Central memory CD4-positive, alpha-beta T cell (primary cell): ENCODE measurements around the gene ASB16.
"Not testable (repeated sequence)": the region's sequence is repeated elsewhere in the genome, so short reads cannot be mapped to it uniquely, and the experiment has no call there.

Source experiments
- DNase-seq: peaks from one replicate; pipeline ENCODE4 v3.0.0; 2022
- total RNA-seq, 3 experiments: gene quantifications; one replicate each; lab custom pipeline; 2026; lab: John Stamatoyannopoulos, UW

The ASB16 gene, protein sequence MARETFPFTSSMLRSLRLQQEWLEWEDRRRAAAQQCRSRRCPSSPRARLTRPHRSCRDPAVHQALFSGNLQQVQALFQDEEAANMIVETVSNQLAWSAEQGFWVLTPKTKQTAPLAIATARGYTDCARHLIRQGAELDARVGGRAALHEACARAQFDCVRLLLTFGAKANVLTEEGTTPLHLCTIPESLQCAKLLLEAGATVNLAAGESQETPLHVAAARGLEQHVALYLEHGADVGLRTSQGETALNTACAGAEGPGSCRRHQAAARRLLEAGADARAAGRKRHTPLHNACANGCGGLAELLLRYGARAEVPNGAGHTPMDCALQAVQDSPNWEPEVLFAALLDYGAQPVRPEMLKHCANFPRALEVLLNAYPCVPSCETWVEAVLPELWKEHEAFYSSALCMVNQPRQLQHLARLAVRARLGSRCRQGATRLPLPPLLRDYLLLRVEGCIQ
- 0 reads per million in 3 experiments for total RNA-seq

DNA sequence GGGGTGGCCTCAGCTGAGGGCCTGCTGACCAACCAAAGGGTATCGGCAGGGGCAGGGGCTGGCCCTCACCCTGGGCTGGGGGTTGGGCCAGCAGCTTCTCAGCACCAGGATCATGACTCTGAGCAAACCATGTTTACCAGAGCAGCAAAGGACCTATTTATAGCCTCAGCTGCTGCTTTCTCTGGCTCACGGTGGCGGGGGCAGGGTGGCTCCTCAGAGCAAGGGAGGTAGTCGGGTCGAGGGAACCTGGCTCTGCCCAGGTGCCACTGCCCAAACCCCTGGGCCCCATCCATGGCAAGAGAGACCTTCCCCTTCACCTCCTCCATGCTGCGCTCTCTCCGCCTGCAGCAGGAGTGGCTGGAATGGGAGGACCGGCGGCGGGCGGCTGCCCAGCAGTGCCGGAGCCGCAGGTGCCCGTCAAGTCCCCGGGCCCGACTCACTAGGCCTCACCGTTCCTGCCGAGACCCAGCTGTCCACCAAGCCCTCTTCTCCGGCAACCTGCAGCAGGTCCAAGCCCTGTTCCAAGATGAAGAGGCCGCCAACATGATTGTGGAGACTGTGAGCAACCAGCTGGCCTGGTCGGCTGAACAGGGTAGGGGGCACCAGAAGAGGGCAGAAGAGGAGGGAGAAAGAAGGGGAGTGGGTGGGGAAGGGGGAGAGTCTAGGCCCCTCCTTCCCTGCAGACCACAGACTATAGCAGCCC lies at the start of gene ASB16:
TSS of gene ASB16 (plus strand) at position 206 of the 703 bp plus-strand sequence. CDS start at position 292, 86 bp downstream.
- DNase-seq = no peak

DNA sequence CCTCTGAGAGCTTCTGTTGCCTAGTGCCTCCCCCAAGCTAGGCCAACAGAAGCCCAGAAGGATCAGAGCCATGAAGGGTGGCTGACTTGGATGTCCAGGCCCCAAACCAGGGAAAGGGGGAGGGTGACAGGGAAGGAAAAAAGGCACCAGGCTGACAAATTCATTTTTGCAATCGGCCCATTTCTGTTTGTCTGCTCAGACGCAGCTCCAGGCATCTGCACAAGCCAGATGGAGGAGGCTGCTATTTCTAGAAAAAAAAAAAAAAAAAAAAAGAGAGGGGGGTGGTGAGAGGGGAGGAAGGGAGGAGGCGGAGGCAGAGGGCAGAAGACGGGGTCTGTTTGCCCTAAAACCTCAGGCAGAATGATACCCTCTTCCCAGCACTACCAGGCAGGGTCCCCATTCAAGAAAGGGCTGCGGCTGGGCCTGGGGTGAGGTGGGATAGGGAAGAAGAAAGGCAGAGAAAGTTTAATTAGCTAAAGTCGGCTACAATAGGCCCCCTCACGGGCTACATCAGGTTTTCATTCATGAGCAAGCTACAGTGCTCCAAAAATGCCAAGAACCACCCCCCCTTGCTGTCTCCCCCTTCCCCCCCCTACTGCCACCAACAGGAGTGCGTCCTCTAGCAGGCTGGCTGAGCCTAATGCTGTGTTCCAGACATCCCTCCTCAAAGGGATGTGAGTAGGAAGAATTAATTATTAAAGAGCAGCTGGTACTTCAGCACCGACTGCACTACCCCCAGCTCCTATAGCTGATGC lies 49.5 kb upstream of the ASB16 start:
- no peak for DNase-seq

DNA sequence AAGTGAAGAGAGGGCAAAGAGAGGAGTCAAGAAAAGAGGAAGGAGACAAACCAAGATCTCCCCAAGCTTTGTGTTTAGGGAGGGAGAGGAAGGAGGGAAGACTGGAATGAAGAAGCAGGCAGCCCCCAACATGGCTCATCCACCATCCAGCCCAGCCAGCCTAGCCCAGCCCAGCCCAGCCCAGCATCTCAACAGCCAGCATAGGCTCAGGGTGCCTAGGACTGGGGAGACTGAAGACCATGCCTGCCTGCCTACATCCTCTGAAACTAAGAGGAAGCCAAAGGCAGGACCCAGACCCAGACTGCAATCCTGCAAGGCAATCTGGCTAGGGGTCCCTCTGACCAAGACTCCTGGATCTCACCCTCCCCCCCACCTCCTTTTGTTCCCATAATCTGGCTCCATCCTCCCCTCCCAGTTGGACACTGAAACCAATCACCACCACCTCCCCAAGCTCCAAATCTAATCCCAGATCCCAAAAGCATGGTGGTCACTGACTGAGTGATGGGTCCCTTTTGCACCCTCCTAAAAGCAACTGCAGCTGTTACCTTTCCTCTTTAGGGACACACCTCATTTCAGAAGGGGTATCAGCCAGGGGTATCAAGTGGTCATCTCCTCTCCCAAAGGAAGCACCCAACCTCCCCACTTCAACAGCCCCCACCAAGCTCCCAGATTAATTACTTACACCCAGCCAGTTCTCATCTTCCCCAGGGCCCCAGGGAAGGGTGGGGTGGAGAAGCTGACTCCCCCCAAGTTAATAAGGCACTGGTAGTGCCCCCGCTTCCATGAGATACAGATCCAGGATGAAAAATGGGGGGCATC lies 48.3 kb upstream of the ASB16 start:
- DNase-seq = no peak

DNA sequence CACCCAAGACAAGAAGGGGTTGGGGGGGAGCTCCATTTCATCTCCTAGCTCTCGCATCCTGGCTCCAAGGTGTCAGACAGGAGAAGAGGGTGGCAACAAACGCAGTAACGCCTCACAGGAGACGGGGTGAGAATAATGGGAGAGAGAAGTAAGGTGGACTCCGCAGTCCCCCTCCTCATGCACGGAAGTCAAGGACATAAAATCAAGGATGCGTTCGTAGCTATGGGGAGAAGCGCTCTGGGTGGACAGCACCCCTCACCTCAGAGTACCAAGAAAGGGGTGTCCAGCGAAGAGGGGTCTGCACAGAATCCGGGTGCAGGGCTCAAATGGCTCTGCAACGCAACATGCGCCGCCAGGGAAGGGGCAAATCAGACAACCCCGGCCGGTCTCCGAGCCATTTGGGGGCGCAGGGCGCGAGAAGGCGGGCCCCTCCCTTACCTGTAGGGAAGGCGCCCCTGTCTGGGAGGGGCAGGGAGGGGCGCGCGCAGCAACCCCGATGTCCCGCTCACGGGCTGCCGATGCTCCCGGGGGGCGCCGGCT lies 47.6 kb upstream of the ASB16 start:
- DNase-seq = no peak

DNA sequence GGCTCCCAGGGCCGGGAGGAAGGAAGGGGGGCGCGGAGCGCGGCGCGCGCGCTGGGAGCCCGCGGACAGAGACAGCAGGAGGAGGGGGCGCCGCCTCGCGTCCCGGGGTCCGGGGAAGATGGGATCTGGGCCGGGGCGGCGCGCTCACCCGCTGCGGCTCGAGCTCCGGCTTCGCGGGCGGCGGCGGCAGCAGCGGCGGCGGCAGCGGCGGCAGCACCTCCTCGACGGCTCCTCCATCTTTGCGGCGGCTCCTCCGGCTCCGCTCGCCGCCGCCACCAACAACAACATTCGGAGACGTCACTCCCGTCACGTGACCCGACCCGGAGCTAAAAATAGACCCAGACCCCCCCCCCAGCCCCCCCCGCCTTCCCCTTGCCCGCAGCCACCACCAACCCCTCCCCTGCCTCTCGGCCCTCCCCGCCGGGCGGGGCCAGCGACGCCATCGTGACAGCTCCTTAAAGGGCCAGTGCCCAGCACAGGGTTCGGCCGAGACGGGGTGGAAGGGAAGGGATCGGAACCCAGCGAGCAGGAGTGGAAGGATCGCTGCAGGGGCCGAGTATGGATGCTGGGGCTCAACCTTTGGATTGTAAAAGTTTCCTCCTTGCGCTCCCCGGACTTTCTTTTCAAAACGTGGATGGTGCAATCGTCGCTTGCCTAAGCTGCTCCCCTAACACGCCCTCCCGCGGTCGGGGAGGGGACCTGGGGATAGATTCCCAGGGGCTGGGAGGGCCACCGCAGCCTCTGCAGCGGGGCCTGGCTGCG lies 47.0 kb upstream of the ASB16 start, which contains the start of gene HDAC5:
TSS of gene HDAC5 (minus strand) at position 286 of the 762 bp plus-strand sequence. CDS start 6,126 bp downstream, outside the sequence.
- DNase-seq = peak; percentile 91

DNA sequence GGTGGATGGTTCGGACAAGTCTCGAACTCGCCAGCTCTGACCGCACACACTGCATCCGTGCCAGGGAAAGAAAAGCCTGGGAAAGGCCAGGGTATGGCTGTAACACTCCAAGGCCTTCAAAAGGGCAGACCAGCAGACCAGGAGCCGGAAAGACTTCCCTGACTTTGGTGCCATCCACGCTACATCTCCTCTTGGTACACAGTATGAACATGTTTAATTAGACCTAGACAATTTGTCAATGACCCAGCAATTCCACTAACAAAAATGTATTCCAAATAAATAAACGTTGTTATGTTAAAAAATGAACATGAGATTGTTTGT lies 46.4 kb upstream of the ASB16 start:
- DNase-seq = no peak

DNA sequence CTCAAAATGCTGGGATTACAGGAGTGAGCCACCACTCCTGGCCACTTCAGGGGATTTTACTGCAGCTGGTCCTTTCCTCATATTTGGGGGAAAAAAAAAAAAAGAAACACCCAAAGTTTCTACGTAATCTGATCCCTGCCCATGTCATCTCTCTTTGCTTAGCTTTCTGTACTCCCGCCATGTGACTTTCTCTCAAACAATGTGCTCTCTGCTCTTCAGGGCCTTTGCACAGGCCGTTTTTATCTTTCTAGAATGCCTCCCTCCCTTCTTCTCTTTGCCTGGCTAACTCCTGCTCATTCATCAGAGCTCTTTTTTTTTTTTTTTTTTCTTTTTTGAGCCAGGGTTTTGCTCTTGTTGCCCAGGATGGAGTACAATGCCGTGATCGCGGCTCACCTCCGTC lies 42.1 kb upstream of the ASB16 start:
- DNase-seq = no peak

DNA sequence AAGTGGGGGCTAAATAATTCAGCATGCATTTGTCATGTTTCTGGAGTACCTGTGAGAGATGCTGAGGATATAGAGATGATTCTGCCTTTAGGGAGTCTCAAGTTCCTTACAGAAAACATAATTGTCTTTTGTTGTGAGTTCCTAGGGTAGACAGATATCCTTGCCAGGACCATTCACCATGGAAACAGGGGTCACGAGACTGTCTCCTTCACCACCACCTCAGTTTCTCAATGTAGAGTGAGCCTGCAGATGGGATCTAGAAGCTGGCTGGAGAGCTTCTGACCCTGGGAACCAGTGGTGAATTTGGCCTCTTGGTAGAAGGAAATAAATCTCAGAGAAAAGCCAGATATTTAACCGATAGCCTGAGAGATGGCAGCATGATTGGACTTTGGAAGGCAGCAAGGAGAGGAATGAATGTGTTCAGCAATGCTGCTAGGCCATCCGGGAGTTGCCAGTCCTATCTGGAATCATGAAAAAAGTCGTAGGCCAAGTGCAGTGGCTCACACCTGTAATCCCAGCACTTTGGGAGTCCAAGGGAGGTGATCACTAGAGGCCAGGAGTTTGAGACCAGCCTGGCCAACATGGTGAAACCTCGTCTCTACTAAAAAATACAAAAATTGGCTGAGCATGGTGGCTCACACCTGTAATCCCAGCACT lies 39.7 kb upstream of the ASB16 start:
- DNase-seq = no peak

DNA sequence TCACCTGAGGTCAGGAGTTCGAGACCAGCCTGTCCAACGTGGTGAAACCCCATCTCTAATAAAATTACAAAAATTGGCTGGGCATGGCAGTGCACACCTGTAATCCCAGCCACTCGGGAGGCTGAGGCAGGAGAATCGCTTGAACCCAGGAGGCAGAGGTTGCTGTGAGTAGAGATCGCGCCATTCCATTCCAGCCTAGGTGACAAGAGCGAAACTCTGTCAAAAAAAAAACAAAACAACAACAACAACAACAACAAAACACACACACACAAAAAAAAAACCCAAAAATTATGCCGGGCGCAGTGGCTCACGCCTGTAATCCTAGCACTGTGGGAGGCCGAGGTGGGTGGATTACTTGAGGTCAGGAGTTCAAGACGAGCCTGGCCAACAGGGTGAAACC lies 39.1 kb upstream of the ASB16 start:
- DNase-seq = not testable (repeated sequence)

DNA sequence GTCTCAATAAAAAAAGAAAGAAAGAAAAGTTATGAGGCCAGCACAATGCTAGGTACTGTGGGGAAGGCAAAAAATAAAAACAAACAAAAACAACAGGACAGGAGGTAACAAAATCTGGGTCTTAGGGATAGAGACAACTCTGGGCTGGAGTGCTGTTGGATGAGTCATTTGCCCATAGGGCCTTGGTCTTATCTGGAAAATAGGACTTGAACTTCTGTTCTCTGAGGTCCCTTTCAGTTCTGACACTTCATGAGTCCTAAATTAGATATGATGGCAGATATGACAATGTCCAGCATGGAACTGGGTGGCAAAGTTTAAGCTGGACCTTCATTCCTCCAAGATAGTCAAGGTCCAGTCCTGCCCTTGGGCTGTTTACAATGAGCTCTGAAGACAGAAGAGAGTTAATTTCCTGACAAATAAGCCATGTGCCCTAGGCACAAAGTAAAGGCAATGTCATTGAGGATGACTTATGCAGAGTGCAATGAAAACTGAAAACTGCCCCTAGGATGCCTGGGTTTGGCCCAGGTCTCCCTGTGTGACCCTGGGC lies 38.2 kb upstream of the ASB16 start:
- no peak for DNase-seq

DNA sequence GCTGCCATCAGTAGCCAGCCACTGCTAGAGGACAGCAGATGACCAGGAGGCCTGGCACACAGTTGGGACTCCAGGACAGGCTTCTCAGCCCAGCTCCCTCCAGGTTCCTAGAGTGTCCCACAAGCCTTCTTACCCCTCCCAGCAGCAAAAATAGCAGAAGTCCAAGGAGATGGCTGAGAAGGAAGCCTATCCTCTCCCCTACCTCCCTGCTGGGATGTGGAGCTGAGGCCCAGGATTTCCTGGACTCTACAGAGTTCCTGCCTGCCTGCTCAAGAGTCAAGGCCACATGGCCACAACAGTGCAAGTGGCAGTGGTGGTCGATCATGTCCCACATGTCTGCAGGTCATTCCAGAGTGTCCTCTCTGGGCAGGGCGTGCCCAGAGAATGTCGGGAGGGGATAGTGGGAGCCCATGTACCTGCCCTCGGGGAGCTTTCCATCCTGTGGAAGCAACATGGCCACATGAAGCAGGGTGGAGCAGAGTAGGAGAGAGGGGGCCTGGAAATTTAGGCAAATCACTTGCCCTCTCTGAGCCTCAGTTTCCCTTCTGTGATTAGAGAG lies 36.5 kb upstream of the ASB16 start:
- DNase-seq = no peak

DNA sequence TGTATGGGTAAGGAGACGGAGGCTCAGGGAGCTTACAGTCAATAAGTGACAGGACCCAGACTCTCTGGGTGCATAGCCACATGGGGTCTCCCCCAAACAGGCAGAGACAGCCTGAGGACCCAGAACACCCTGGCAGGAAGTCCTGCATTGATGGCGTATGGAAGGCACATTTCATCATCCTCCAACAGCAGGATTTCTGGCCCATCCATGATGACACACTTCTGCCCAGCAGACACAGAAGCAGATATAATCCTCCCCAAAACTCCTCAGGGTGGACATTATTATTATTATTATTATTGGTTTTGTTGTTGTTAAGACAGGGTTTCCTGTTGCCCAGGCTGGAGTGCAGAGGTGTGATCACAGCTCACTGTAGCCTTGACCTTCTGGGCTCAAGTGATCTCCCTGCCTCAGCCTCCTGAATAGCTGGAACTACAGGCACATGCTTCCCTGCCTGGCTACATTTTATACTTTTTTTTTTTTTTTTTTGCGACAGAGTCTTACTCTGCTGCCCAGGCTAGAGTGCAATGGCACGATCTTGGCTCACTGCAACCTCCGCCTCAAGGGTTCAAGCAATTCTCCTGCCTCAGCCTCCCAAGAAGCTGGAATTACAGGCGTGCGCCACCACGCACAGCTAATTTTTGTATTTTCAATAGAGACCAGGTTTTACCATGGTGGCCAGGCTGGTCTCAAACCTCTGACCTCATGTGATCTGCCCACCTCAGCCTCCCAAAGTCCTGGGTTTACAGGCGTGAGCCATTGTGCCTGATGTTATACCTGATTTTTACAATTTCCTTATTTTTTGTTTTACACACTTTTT lies 35.5 kb upstream of the ASB16 start:
- no peak for DNase-seq

DNA sequence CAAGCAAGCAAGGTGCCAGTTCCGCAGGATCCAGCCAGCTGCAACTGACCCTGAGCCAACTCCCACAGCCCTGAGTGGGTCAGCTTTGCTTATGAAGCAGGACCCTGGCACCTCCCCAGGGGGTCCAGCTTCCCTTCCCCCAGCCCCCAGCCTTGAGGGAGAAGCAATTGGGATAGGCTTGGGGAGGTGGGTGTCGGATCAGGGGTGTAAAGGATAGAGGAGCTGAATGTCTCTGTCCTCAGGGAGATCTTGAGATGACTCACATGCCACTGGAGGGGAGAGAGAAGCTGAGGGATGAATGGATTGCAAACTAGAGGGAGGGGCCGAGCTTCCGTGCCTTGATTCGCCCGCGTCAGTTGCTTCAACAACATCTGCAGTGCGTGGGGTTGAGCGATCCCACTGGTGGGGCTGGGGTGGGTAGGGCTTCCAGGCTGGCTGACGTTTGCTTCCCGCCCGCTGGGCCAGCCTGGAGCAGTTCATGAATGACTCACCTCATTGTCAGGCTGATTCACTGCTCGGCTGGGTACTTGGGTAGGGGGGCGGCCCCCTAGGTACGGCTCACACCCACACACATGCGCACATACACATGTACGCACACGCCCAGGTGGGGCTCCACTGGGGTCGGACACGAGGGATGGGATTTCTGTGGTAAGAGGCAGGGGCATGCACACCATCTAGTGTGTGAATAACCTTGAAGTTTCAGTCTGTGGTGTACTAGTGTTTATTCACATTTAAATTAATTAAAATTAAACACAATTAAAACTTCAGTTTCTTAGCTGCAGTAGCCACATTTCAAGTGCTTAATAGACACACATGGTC lies 32.4 kb upstream of the ASB16 start:
- DNase-seq = no peak

DNA sequence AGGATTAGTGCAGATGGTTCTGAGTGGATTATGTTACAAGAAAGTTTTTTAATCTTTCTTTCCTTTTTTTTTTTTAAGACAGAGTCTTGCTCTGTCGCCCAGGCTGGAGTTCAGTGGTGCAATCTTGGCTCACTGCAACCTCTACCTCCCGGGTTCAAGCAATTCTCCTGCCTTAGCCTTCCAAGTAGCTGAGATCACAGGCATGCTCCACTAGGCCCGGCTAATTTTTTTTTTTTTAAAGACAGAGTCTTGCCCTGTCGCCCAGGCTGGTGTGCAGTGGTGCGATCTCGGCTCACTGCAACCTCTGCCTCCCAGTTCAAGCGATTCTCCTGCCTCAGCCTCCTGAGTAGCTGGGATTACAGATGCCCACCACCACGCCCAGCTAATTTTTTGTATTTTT lies 26.6 kb upstream of the ASB16 start:
- DNase-seq = not testable (repeated sequence)

DNA sequence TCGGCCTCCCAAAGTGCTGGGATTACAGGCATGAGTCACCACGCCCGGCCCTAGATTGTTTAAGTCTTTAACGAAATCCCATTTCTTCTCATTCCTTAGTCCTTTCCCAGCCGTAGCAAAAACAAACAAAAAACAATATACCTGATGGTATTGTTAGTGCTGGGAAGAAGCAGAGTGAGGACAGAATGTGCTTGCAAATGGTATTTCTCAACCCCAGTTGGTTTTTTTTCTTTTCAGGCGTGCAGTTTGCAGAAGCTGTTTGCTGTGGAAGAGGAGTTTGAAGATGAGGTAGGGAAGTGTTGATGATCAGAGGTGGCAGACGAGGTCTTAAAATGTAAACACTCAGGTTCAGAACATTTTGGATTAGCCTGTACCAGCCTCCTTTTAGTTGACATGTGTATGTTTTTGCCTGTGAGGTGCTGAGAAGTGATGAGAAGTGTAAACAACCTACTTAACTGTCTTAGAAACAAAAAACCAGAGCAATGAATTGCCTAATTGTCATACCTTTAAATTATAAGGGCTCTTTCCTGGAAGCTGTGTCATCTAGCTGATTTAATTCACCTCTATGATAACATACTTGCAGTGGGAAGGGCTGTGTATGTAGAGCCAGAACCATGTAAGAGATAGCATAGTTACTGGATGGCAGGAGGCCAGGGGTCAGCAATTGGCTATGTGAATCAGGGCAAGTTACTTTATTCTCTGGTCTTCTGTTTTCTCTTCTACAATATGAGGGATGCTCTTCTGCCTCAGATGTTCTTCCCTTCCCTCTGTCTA lies 25.4 kb upstream of the ASB16 start:
- DNase-seq = no peak

DNA sequence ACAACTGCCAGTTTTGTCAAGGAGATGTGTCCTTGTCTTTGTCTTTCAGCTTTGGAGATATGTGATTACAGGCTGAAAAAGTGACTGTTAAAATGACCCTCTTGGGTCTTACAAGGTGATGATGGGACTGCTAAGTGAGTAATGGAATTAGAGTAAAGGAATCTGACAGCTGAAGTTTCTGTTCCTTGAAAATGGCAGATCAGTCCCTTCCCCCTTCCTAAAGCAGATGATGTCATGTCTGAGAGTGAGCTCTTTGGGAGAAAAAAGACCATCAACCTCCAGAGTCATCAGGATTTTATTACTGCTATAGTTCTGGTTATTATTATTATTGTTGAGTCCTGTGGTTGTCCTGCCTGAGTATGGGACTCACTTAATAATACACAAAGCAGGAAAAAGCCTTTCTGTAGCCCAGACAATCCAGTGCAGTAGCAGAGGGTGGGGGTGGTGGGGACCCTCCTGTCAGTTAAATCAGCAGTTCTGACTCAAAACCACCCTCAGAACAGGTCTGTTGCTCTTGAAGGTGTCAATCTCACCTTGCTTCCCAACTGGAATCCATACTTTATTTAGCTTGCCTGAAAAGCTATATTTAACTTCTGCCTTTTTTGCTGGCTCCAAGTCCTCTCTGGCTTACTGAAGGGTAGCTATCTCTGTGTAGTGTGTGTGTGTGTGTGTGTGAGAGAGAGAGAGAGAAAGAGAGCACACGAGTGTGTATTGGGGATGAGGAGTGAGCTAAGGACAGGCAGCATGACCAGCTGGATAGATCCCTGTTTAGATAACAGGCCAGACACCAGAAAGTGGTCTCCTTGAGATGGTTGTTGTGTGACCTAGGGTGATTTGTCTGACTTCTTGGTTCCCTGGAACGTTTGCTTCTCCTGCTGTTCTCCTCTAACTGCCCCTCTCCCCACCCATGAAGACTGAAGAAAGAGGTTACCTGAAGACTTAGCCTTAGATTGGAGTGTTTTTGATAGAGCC lies 23.8 kb upstream of the ASB16 start:
- DNase-seq = no peak
